Pancreas (tissue), 10 donors: ENCODE results near the gene AGAP6. TPM values are rescaled to one million over a fixed set of nuclear protein-coding genes. Genes with fewer than 3 reads are reported as not detected.
A peak's percentile ranks its signal among the peaks of the same experiment; 100 is the strongest.
"Not testable (repeated sequence)": the region's sequence is repeated elsewhere in the genome, so short reads cannot be mapped to it uniquely, and the experiment has no call there.

Source experiments
- ATAC-seq, 4 donors: fragments of 200-7000 bp; cut with Tn5 transposase; one replicate each; pipeline versions ENCODE4 v1.8.0 to v1.9.1; 2020; ENCODE audit warnings: mild to moderate bottlenecking in 4 of 4, moderate library complexity in 4 of 4
- DNase-seq, 6 donors: peaks; one replicate each; pipeline ENCODE4 v3.0.0-alpha.2; 2020
- FAIRE-seq: peaks from 2 replicates; lab custom pipeline; 2012; peaks lifted over from hg19 to GRCh38; lab: Jason Lieb, UNC
- H3K27ac ChIP-seq, 4 donors: fragments of 200-600 bp; sonication (generic); 1 replicate in 3 of 4; 2 replicates in 1 of 4; pipeline versions ENCODE4 v1.5.0 to v1.8.0; 2020
- H3K27me3 ChIP-seq, 4 donors: fragments of 200-600 bp; one replicate each; pipeline ENCODE4 v1.8.0; 2021
- H3K36me3 ChIP-seq, 3 donors: fragments of 200-600 bp; sonication (generic) in 1 of 3; one replicate each; pipeline versions ENCODE4 v1.5.0 to v1.8.0; 2020 to 2021
- H3K4me1 ChIP-seq, 3 donors: fragments of 200-600 bp; one replicate each; pipeline ENCODE4 v1.8.0; 2021
- H3K4me3 ChIP-seq, 4 donors: fragments of 200-600 bp; sonication (generic) in 2 of 4; one replicate each; pipeline versions ENCODE4 v1.5.0 to v1.8.0; 2020 to 2021
- H3K9me3 ChIP-seq, 4 donors: fragments of 200-600 bp; one replicate each; pipeline ENCODE4 v1.8.0; 2021
- WGBS, 2 donors: extraction: QIAGEN DNeasy Blood & Tissue Kit; methylation state at CpG; one replicate each; pipeline ENCODE4 v1.1.7; 2013; 5-methylcytosine and 5-hydroxymethylcytosine counted together
- intact Hi-C, 3 donors: fragments of 100-400 bp; cut with DNase I; formaldehyde crosslinking; loops; one replicate each; pipeline versions ENCODE4 v1.11.1 to v1.14.2; 2022
- polyA plus RNA-seq, 2 donors: library from polyadenylated mRNA; stranded (reverse); fragments of 200-250 nt; gene quantifications; one replicate each; pipeline ENCODE4 v1.2.3, GENCODE V29; 2013
- total RNA-seq, 6 donors: library from RNA; stranded (reverse); fragmentation: NEBNext Ultra II Directional in 4 of 6; extraction: Animal tissue kit (Norgen Biotek cat#: 25700) in 4 of 6; gene quantifications; one replicate each; pipeline versions ENCODE4 v1.2.1 to v1.2.4, GENCODE V29; 2021 to 2023
- donor health status: healthy with polysubstance abuse.
- donor health status: DM: no; HTN: no; CAD: no; lungs with moderate emphysema.
- donor health status: DM: no; HTN: no; CAD: no.
- donor health status: control.
- donor health status: control.
- donor health status: Bipolar disorder and iron deficiency.
- donor health status: DM: yes; HTN: yes; CAD: no.
- donor health status: DM: no; HTN: no; CAD: no.
- donor health status: DM: no; HTN: no; CAD: no.
- donor health status: DM: yes; HTN: yes; CAD: no.

AGAP6 gene
- total RNA-seq, result 1 to 10 TPM; 5.4 to 8.7 (median 6.4) TPM
- polyA plus RNA-seq, result 10 to 100 TPM; 37.6 to 44.5 TPM

- not testable (repeated sequence) for ATAC-seq, DNase-seq
- 88 to 93% methylated on average over 14 to 17 of the region's 18 CpGs for WGBS, 2 donors
Measured at GRCh38 chr10:49988376-49988775, at the start of gene AGAP6. TSS of gene AGAP6 (plus strand) at chr10:49988406. CDS start at chr10:49988716, 310 bp downstream.

DNA sequence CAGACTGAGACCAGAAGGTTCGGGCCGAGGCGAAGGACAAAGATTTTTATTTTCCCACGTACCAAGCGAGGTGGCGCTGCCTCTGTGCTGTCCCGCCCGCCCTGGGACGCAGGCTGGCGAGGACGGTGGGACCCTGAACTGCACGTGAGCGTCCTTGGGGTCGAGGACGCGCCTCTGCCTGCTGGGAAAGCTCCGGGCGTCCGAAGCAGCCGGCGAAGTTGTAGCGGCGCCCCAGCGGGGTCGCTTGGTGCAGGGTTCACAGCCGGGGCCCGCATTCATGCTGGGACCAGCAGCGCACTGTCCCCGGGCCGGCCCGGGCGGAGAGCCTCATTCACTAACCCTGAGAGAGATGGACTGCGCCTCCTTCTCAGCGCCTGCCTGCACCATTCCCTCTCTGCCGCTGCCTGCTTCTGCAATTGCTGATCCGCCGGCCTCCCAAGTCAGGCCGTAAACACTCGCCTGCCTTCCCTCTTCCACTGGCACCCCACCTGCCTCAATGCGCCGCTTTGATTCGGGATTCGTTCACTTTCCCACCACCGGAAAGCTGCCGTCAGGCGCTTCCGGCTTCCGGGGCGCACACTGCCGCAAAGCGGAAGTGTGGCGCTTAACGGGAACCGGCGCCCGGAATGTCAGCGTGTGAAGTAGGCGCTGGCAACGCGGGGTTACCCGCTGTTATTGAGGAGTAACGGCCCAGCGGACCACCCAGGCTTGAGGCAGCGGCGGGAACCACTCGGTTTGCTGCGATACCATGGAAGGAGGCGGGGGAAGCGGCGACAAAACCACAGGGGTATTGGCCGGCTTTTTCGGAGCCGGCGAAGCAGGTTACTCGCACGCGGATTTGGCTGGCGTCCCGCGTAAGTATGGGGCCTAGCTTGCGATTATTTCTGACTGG lies 46.5 kb upstream of the AGAP6 start, which contains the start of the genes PARG and TIMM23B:
Gene PARG (minus strand): TSS at position 581 of the 892 bp plus-strand sequence. CDS start 302 bp downstream, at position 279.
Gene TIMM23B (plus strand): TSS at position 607 of the 892 bp plus-strand sequence. CDS start 142 bp downstream, at position 749.
- FAIRE-seq, H3K36me3 ChIP-seq, intact Hi-C loops, H3K4me1 ChIP-seq, H3K27me3 ChIP-seq, H3K9me3 ChIP-seq: not testable (repeated sequence)
- WGBS, 2 donors, result 0% methylated on average over 72 to 81 of the region's 81 CpGs
- ATAC-seq (peak; percentile 98 to 99 (median 98)), DNase-seq (peak; percentile 63 to 89 (median 74))
- H3K4me3 ChIP-seq, result peak within 1 kb of the TSS; percentile 77 to 96 (median 91)
- peak within 1 kb of the TSS; percentile 20 to 55 (median 36) for H3K27ac ChIP-seq

More at GRCh38 chr10:49988376-49988775, at the start of gene AGAP6:
- H3K36me3 ChIP-seq, H3K9me3 ChIP-seq, H3K27ac ChIP-seq, intact Hi-C loops, H3K4me3 ChIP-seq, FAIRE-seq, H3K4me1 ChIP-seq, H3K27me3 ChIP-seq: not testable (repeated sequence)

GRCh38 chr10:49942339-49942705 lies 45.9 kb upstream of the AGAP6 start:
- FAIRE-seq, H3K27me3 ChIP-seq, DNase-seq, H3K9me3 ChIP-seq, H3K36me3 ChIP-seq, H3K4me1 ChIP-seq, intact Hi-C loops: not testable (repeated sequence)
- H3K27ac ChIP-seq, result peak overlapping the region in 2 of 4 donors; percentile 20 to 55
- peak overlapping the region; percentile 77 to 96 (median 91) for H3K4me3 ChIP-seq
- 0% methylated on average over 12 of the region's 12 CpGs for WGBS, 2 donors
- ATAC-seq, result peak in 3 of 4 donors; percentile 10 to 32 (median 28)

DNA sequence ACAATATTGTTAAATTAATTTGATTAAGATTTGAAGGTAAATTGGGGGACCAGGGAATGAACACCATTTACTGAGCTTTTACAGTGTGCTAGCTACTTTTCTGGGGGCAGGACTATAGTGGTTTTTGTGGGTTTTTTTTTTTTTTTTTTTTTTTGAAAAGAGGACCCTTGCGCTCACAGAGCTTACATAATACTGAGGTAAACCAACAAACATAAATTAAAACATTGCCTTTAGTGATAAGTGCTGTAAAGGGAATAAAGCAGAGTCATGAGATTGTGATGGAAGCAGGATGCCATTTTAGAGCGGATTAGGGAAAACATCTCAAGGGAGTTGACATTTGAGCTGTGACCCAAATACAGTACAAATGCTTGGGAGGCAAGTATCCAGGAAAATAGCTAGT lies 44.6 kb upstream of the AGAP6 start:
- WGBS, 2 donors, result 87 to 88% methylated on average over 2 of the region's 2 CpGs
- intact Hi-C loops, H3K9me3 ChIP-seq, H3K4me1 ChIP-seq, H3K27me3 ChIP-seq, H3K36me3 ChIP-seq, FAIRE-seq, H3K27ac ChIP-seq, H3K4me3 ChIP-seq, ATAC-seq, DNase-seq: not testable (repeated sequence)

DNA sequence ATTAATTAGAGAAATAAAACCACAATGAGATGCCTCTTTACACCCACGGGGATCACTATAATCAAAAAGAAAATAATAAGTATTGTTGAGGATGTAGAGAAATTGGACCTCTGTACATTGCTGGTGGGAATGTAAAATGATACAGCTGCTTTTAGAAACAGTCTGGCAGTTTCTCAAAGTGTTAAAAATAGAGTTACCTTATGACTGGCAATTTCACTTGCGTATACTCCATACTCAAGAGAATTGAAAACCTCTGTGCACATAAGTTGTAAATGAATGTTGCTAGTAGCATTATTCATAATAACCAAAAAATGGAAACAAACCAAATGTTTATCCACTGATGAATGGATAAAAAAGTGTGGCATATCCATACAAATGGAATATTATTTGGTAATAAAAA lies 40.1 kb upstream of the AGAP6 start:
- intact Hi-C loops, FAIRE-seq, DNase-seq, H3K27ac ChIP-seq, ATAC-seq, H3K9me3 ChIP-seq, H3K27me3 ChIP-seq, H3K4me3 ChIP-seq, H3K36me3 ChIP-seq, H3K4me1 ChIP-seq: not testable (repeated sequence)
- WGBS, 2 donors, result 100% methylated on average over 1 of the region's 2 CpGs

DNA sequence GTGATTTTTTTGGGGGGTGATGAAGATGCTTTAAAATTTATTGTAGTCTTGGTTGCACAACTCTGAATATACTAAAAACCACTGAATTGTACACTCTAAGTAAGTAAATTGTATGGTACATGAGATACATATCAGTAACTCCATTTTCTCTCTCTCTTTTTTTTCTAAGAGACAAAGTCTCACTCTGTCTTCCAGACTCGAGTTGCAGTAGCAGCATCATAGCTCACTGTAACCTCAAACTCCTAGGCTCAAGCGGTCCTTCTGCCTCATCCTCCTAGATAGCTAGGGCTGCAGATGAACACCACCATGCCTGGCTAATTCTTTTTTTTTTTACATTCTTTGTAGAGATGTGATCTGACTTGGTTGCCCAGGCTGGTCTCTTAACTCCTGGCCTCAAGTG lies 39.5 kb upstream of the AGAP6 start:
- FAIRE-seq, intact Hi-C loops, H3K4me3 ChIP-seq, H3K9me3 ChIP-seq, DNase-seq, H3K27me3 ChIP-seq, H3K27ac ChIP-seq, H3K4me1 ChIP-seq, ATAC-seq, H3K36me3 ChIP-seq: not testable (repeated sequence)
- WGBS, 2 donors, result 98 to 100% methylated on average over 2 of the region's 2 CpGs

GRCh38 chr10:49952006-49952405 lies 36.2 kb upstream of the AGAP6 start:
- WGBS, 2 donors, result 63 to 74% methylated on average over 3 of the region's 3 CpGs
- DNase-seq, H3K4me1 ChIP-seq, ATAC-seq, H3K27ac ChIP-seq, intact Hi-C loops, H3K27me3 ChIP-seq, H3K36me3 ChIP-seq, H3K9me3 ChIP-seq, H3K4me3 ChIP-seq, FAIRE-seq: not testable (repeated sequence)

DNA sequence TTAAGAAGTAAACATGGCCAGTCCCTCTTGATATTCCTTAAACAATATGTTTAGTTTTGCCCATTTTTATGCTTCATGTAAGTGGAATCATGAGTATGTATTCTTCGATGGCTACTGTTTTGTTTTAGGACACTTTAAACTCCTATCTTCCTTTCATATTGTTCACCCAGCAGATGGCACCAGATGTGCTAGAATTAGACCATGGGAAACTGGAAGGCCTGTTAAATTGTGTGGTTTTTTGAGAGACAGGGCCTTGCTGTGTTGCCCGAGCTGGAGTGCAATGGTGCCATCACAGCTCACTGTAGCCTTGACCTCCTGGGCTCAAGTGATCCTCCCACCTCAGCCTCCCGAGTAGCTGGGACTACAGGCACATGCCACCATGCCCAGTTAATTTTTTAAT lies 35.1 kb upstream of the AGAP6 start:
- ATAC-seq, result peak in 1 of 4 donors; percentile 44
- H3K27me3 ChIP-seq, intact Hi-C loops, H3K9me3 ChIP-seq, DNase-seq, FAIRE-seq, H3K4me1 ChIP-seq, H3K4me3 ChIP-seq, H3K36me3 ChIP-seq, H3K27ac ChIP-seq: not testable (repeated sequence)
- WGBS, 2 donors, result 76 to 91% methylated on average over 2 to 3 of the region's 3 CpGs

- H3K4me1 ChIP-seq, FAIRE-seq, H3K36me3 ChIP-seq, H3K4me3 ChIP-seq, H3K9me3 ChIP-seq, H3K27me3 ChIP-seq, H3K27ac ChIP-seq, ATAC-seq, intact Hi-C loops: not testable (repeated sequence)
- peak in 1 of 6 donors; percentile 47 for DNase-seq
- 93 to 95% methylated on average over 16 to 37 of the region's 37 CpGs for WGBS, 2 donors
Measured at GRCh38 chr10:49970331-49970857, 17.8 kb upstream of the AGAP6 start.

- H3K4me3 ChIP-seq, H3K27ac ChIP-seq, H3K36me3 ChIP-seq, DNase-seq, H3K4me1 ChIP-seq, H3K27me3 ChIP-seq, FAIRE-seq, H3K9me3 ChIP-seq, intact Hi-C loops, ATAC-seq: not testable (repeated sequence)
- 66 to 93% methylated on average over 2 of the region's 2 CpGs for WGBS, 2 donors
Measured at GRCh38 chr10:49971466-49971865, 16.7 kb upstream of the AGAP6 start.

DNA sequence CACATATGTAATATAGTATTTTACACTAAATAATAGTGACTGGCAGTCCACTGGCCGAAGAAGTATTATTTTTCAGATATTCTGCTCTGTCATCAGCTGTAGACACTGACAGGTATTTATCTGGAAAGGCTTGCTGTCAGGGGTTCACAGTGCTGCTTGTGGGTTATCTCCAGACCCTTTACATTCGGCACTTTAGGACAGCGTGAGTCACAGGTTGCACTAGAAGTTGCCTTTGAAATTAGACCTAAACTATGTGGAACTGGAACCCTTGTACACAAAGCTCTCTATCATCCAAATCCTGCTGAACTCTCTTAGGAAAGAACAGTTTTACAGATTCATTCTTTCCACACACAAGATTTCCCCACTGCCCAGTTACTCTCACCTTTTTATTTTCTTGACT lies 16.1 kb upstream of the AGAP6 start:
- FAIRE-seq, H3K4me3 ChIP-seq, H3K4me1 ChIP-seq, H3K27me3 ChIP-seq, intact Hi-C loops, H3K9me3 ChIP-seq, H3K36me3 ChIP-seq, ATAC-seq, DNase-seq, H3K27ac ChIP-seq: not testable (repeated sequence)
- WGBS, 2 donors, result 75 to 95% methylated on average over 3 of the region's 3 CpGs

DNA sequence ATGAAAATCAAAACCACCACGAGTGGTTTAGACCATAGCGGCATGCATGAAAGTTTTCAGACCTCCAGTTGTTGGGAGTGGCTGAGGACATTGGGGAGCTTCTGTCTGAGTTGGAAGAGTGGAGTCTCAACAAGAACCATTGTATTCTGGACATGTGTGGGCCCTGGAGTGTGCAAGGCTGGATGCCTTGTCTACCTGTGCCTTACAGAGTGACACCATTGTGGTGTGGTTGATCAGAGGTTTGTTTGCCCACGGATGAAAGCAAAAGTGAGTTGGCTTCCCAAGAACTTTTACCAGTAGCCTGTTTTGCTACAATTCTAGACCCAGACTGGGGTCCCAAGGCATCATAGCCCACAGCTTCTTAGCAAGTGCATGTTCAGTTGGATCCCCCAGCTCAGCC lies 10.4 kb upstream of the AGAP6 start:
- H3K27me3 ChIP-seq, ATAC-seq, H3K27ac ChIP-seq, H3K36me3 ChIP-seq, FAIRE-seq, DNase-seq, H3K9me3 ChIP-seq, intact Hi-C loops, H3K4me1 ChIP-seq, H3K4me3 ChIP-seq: not testable (repeated sequence)
- WGBS, 2 donors, result 84 to 89% methylated on average over 3 of the region's 3 CpGs
